ENCODE data around the gene IFITM2.

DNA sequence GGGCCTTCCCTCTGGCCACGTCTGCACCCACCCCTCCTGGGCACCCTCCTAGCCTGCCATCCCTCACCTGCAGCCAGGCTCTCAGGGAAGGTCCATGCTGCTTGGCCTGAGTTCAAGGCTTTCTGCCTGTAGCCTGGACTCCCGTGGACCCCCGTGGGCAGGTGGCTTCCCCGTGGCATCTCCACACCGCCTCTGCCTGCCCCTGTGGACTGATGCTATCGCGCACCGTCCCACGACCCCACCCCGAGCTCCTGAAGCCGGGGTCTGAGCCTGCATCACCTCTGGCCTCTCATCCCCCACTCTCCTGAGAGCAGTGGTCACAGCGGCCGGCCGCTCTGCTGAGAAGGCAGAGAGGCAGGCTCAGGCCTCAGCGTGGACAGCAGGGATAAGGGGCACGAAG is 12.8 kb upstream of the IFITM2 start:
- TF ChIP-seq HDGF (IDR thresholded peaks at IDR 0.05; ENCODE audit: borderline replicate concordance) (no peak), ARNT (IDR thresholded peaks at IDR 0.05) (no peak), SP1 (IDR thresholded peaks at IDR 0.05) (no peak)

Measured in HEK293T (cell line).